ENCODE data around the gene FAF1.

The FAF1 gene

DNA sequence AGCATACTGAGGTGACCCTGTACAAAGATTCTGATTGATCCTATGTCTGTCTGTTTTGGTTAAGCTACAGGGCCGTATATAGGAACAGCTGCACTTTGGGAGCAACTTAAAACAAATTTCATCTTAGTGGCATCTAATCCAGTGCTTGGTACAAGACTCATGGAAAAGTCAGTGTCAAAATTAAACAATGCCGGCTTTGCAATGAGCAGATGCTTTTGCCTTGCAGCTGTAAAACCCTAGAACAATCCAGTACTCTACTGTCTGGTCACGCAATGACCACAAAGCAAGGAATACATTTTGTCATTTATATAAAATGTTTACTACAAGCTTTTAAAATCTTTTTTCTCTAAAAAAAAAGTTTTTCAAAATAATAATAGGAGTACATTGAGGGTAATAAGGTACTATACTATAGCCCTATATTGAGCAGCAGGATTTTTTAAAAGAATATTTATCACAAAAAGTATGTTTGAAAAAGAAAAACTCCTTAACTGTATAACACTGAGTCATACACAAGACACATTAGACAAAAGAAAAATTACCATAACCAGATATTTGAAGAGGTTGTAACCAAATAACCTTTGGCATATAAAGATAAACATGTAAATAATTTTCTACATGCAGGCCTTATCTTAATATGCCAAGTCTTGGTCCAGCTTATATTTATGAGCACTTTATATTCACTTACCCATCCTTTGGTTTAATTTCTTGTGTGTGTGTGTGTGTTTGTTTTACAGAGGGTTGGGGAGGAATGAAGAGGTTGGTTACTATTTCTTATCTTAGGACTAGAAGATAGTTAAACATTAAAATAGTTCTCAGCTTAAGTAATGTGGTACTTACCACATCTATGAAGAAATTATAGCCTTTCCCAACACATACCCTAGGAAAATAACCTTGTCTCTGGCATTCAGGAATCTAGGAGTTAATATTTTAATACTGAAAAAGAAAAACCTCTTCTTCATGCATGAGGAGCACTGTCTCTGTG lies 262.3 kb downstream of the FAF1 start (continued):
- TF ChIP-seq ZNF292 (tag by site-specific recombination; IDR thresholded peaks at IDR 0.05; ENCODE audit: borderline replicate concordance, low read depth) (no peak), ZNF792 (tag by site-specific recombination; IDR thresholded peaks at IDR 0.05) (no peak), ZNF791 (tag by site-specific recombination; IDR thresholded peaks at IDR 0.05) (no peak), ZNF169 (tag by site-specific recombination; IDR thresholded peaks at IDR 0.05) (no peak), HIC1 (tag by site-specific recombination; IDR thresholded peaks at IDR 0.05) (no peak), ZNF549 (tag by site-specific recombination; IDR thresholded peaks at IDR 0.05) (no peak), ZNF843 (tag by site-specific recombination; IDR thresholded peaks at IDR 0.05) (peak; percentile 92), ZNF366 (tag by site-specific recombination; conservative IDR thresholded peaks at IDR 0.05) (no peak), GFI1B (tag by site-specific recombination; IDR thresholded peaks at IDR 0.05) (no peak), ZNF768 (tag by site-specific recombination; IDR thresholded peaks at IDR 0.05) (no peak), ZFHX2 (tag by site-specific recombination; conservative IDR thresholded peaks at IDR 0.05) (0 out of 2 replicates have a peak, but pooled peaks have one; percentile 17), ZNF785 (tag by site-specific recombination; IDR thresholded peaks at IDR 0.05) (no peak), KLF8 (tag by site-specific recombination; IDR thresholded peaks at IDR 0.05) (no peak), ZNF121 (tag by site-specific recombination; IDR thresholded peaks at IDR 0.05) (no peak), ZSCAN23 (tag by site-specific recombination; IDR thresholded peaks at IDR 0.05) (no peak), ZNF677 (tag by site-specific recombination; IDR thresholded peaks at IDR 0.05) (no peak), KLF7 (tag by site-specific recombination; IDR thresholded peaks at IDR 0.05; ENCODE audit: borderline replicate concordance) (no peak; the same call in 1 of the 2 replicates), REST (tag by site-specific recombination; IDR thresholded peaks at IDR 0.05) (no peak), ZBTB48 (tag by site-specific recombination; IDR thresholded peaks at IDR 0.05) (no peak), ZNF518A (tag by site-specific recombination; conservative IDR thresholded peaks at IDR 0.05; ENCODE audit: low read depth) (no peak), ZNF416 (tag by site-specific recombination; IDR thresholded peaks at IDR 0.05) (no peak), ZSCAN5A (tag by site-specific recombination; IDR thresholded peaks at IDR 0.05) (no peak)
- TF ChIP-seq, protein P1, sequence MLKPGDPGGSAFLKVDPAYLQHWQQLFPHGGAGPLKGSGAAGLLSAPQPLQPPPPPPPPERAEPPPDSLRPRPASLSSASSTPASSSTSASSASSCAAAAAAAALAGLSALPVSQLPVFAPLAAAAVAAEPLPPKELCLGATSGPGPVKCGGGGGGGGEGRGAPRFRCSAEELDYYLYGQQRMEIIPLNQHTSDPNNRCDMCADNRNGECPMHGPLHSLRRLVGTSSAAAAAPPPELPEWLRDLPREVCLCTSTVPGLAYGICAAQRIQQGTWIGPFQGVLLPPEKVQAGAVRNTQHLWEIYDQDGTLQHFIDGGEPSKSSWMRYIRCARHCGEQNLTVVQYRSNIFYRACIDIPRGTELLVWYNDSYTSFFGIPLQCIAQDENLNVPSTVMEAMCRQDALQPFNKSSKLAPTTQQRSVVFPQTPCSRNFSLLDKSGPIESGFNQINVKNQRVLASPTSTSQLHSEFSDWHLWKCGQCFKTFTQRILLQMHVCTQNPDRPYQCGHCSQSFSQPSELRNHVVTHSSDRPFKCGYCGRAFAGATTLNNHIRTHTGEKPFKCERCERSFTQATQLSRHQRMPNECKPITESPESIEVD (tag by site-specific recombination; IDR thresholded peaks at IDR 0.05): peak; percentile 82

Data from HEK293 (cell line).